HL-60 (cell line): ENCODE results near the gene RMDN2.

Experiments
- CTCF ChIP-seq: IDR thresholded peaks from one replicate; pipeline ENCODE4 v1.5.1; 2011; ENCODE audit warnings: low read length, control low read depth, inconsistent platforms; ENCODE audit not compliant: insufficient read depth
- POLR2AphosphoS5 ChIP-seq: IDR thresholded peaks from 2 replicates; pipeline ENCODE4 v1.6.1; 2012; ENCODE audit warnings: low read depth
- TF ChIP-seq, protein P1 (sequence below): IDR thresholded peaks from 2 replicates; pipeline ENCODE4 v1.6.1; 2012; ENCODE audit warnings: low read depth; ENCODE audit not compliant: insufficient replicate concordance

DNA sequence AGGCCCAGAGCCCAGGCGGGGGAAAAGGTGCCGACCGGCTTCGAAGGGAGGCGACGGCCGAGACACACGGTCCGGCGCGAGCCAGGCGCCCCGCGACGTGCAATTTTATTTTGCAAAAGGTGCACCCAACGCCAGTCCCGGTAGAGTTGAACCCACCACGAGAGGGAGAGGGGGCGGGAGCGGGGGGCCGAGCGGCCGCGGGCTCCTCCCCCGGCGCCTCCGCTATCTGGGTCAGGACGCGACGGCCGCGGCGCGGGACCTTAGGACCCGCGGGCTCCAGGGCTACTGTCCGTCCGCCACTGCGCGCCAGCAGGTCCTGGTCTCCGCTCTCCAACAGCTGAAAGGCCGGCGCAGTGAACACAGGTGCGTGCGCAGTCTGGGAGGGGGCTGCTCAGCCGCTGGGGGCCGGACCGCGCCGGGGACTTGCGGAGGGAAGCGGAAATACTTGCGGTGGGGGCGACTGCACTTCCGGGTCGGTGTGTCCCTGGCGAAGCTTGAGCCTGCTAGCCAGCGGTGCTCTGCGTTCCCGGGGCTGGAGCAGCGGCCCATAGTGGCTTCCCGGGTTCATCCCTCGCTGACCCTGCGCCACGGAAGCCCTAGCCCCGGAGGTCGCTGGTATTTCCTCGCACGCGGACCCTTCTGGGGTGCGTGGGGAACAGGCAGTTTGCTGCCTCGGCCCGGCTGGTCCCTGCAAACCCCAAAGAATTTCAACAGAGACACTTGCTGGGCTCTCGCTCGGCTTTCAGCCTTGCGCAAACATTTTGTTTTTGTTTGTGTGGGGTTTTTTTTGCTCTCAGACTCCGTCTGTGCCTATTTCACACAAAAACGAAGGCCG is at the start of gene RMDN2:
- TF ChIP-seq CTCF (no peak), POLR2AphosphoS5 (peak; percentile 85; the same call in 1 of the 2 replicates)
- TF ChIP-seq, protein P1, sequence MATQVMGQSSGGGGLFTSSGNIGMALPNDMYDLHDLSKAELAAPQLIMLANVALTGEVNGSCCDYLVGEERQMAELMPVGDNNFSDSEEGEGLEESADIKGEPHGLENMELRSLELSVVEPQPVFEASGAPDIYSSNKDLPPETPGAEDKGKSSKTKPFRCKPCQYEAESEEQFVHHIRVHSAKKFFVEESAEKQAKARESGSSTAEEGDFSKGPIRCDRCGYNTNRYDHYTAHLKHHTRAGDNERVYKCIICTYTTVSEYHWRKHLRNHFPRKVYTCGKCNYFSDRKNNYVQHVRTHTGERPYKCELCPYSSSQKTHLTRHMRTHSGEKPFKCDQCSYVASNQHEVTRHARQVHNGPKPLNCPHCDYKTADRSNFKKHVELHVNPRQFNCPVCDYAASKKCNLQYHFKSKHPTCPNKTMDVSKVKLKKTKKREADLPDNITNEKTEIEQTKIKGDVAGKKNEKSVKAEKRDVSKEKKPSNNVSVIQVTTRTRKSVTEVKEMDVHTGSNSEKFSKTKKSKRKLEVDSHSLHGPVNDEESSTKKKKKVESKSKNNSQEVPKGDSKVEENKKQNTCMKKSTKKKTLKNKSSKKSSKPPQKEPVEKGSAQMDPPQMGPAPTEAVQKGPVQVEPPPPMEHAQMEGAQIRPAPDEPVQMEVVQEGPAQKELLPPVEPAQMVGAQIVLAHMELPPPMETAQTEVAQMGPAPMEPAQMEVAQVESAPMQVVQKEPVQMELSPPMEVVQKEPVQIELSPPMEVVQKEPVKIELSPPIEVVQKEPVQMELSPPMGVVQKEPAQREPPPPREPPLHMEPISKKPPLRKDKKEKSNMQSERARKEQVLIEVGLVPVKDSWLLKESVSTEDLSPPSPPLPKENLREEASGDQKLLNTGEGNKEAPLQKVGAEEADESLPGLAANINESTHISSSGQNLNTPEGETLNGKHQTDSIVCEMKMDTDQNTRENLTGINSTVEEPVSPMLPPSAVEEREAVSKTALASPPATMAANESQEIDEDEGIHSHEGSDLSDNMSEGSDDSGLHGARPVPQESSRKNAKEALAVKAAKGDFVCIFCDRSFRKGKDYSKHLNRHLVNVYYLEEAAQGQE, result peak; percentile 84
